Activated T-cell treated with anti-CD3 and anti-CD28 coated beads, Interleukin-2, amount 50 U/mL, for 24 hours (primary cell): ENCODE data around the gene RNU11.
"Not testable (repeated sequence)": the region's sequence is repeated elsewhere in the genome, so short reads cannot be mapped to it uniquely, and the experiment has no call there.

ENCODE experiments used
- DNase-seq: peaks from one replicate; pipeline ENCODE4 v3.0.0-alpha.2; 2020
- H3K27ac Mint-ChIP-seq: 2 replicates; pipeline ENCODE4 v1.8.0; 2020; ENCODE audit warnings: mild to moderate bottlenecking, mixed read lengths
- H3K27me3 Mint-ChIP-seq: 2 replicates; pipeline ENCODE4 v1.8.0; 2020; ENCODE audit warnings: mixed read lengths
- H3K36me3 Mint-ChIP-seq: 2 replicates; pipeline ENCODE4 v1.8.0; 2020; ENCODE audit warnings: low read depth, mixed read lengths
- H3K4me1 Mint-ChIP-seq: 2 replicates; pipeline ENCODE4 v1.8.0; 2020; ENCODE audit warnings: low read depth, mixed read lengths
- H3K4me3 Mint-ChIP-seq: 2 replicates; pipeline ENCODE4 v1.8.0; 2020; ENCODE audit warnings: mild to moderate bottlenecking, moderate library complexity, mixed read lengths
- H3K9me3 Mint-ChIP-seq: 2 replicates; pipeline ENCODE4 v1.8.0; 2020; ENCODE audit warnings: mixed read lengths

The RNU11 gene

DNA sequence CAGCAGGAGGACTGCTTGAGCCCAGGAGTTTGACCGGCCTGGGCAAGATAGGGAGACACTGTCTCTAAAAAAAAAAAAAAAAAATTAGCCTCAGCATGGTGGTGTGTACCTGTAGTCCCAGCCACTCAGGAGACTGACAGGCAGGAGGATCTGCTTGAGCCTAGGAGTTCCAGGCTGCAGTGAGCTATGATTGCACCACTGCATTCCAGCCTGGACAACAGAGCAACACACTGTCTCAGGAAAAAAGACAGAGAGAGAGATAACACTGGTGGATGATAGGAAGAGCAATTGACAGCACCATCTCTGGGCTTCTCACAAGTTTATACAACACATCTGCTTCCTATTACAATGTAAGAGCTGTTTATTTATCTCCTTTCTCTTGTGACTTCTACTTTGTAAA is 2.4 kb upstream of the RNU11 start:
- H3K27me3 Mint-ChIP-seq, result no peaks in the 10 kb centered on the region
- DNase-seq, result no peak
- peaks cover 27% of the 10 kb centered on the region for H3K36me3 Mint-ChIP-seq
- H3K4me3 Mint-ChIP-seq, result no peak overlapping the region
- H3K9me3 Mint-ChIP-seq, result no peaks in the 10 kb centered on the region
- H3K27ac Mint-ChIP-seq, result peak overlapping the region; percentile 42
- H3K4me1 Mint-ChIP-seq, result peaks cover 41% of the 10 kb centered on the region

DNA sequence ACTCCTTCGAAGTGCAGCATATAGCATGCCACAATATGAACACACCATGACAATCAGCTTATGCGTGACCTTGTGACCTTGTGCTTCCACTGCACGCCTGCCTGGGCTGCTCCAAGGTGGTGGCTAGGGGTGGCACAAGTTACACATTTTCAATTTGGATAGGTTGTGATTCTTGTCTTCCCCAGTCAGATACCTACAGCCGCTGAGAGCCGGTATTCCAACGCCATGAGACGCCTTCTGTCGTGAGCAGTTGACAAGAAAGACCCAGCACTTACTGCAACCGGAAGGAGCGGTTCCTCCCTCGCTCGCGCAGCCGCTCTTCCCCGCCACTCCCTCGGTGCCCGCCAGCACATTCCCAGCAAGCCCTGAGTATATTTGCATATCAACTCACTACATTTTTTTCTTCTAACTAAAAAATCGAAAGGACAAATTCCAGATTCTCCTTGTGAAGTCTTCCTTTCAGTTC is 359 bp upstream of the RNU11 start:
- Mint-ChIP-seq H3K27ac (peak overlapping the region; percentile 100), H3K4me1 (peaks cover 30% of the 10 kb centered on the region)

DNA sequence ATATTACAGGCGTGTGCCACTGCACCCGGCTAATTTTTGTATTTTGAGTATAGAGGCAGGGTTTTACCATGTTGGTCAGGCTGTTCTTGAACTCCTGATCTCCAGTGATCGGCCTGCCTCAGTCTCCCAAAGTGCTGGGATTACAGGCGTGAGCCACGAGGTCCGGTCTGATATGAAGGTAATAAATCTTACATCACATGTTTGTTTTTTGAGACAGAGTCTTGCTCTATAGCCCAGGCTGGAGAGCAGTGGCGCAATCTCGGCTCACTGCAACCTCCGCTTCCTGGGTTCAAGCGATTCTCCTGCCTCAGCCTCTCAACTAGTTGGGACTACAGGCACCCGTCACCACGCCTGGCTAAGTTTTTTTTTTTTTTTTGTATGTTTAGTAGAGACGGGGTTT is 4.7 kb downstream of the RNU11 start:
- H3K27me3 Mint-ChIP-seq, result not testable (repeated sequence)

More for the DNA sequence above, 359 bp upstream of the RNU11 start:
- no peaks in the 10 kb centered on the region for H3K27me3 Mint-ChIP-seq
- peak; percentile 88 for DNase-seq
- no peaks in the 10 kb centered on the region for H3K9me3 Mint-ChIP-seq
- H3K4me3 Mint-ChIP-seq, result peak overlapping the region; percentile 83
- H3K36me3 Mint-ChIP-seq, result peaks cover 13% of the 10 kb centered on the region

DNA sequence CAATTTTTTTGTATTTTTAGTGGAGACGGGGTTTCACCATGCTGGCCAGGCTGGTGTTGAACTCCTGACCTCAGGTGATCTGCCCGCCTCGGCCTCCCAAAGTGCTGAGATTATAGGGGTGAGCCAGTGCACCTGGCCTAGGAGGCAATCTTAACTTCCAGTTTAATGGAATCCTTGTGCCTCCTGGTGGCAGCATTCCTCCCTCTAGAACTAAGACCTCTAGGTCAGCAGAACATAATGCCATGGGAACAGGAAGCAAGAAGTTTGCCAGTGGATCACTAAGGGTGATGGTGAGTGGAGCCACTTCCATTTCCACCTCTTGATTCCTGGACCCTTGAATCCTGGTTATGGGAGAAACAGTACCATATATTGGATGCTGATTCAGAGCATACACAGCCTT is 5.5 kb downstream of the RNU11 start:
- H3K9me3 Mint-ChIP-seq, DNase-seq, H3K36me3 Mint-ChIP-seq, H3K27me3 Mint-ChIP-seq, H3K4me1 Mint-ChIP-seq, H3K4me3 Mint-ChIP-seq, H3K27ac Mint-ChIP-seq: not testable (repeated sequence)

More for the DNA sequence above, 4.7 kb downstream of the RNU11 start:
- H3K4me3 Mint-ChIP-seq, H3K4me1 Mint-ChIP-seq, H3K9me3 Mint-ChIP-seq, H3K27ac Mint-ChIP-seq, DNase-seq, H3K36me3 Mint-ChIP-seq: not testable (repeated sequence)

DNA sequence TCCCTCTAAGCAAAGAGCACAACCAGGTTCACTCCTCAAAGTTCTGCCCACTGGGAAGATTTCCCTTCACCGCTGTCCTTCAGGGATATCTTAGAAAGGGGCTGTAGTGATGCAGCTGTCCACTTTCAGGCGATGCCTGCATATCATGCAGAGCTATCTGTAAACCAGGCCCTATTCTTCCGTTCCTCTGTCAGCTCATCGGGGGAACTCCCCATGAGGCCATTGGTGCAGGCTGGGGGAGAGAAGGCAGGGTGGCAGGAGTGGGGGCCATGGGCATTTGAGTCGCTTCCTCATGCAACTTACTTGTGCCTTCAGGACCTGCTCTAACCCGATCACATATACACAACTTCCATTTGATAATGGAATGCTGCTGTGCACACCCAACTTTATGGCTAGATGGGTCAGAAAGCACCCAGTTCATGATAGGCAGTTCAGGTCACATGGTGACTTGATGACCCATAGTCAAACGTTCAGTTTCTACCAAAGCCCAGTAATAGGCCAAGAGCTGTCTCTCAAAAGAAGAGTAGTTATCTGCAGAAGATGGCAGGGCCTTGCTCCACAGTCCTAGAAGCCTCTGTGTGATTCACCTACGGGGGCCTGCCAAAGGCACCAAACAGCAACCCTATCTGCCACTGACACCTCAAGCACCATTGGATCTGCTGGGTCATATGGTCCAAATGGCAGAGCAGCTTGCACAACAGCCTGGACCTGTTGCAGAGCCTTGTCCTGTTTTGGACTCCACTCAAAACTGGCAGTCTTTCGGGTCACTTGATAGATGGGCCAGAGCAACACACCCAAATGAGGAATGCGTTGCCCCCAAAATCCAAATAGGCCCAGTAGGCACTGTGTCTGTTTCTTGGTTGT is 7.3 kb downstream of the RNU11 start:
- H3K4me1 Mint-ChIP-seq, H3K36me3 Mint-ChIP-seq, H3K27ac Mint-ChIP-seq, H3K4me3 Mint-ChIP-seq, DNase-seq, H3K9me3 Mint-ChIP-seq, H3K27me3 Mint-ChIP-seq: not testable (repeated sequence)

DNA sequence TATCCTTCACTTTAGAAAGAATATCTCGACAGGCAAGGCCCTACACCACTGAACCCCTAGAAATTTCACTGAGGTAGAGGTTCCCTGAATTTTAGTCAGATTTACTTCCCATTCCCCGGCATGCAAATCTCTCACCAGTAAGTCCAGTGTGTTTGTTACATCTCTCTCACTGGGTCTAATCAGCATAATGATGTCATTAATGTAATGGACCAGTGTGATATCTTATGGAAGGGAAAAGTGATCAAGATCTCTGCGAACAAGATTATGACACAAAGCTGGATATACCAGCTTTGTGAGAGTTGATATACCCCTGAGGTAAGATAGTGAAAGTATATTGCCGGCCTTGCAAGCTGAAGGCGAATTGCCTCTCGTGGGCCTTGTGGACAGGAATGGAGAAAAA is 7.9 kb downstream of the RNU11 start:
- H3K27ac Mint-ChIP-seq, result no peak overlapping the region

DNA sequence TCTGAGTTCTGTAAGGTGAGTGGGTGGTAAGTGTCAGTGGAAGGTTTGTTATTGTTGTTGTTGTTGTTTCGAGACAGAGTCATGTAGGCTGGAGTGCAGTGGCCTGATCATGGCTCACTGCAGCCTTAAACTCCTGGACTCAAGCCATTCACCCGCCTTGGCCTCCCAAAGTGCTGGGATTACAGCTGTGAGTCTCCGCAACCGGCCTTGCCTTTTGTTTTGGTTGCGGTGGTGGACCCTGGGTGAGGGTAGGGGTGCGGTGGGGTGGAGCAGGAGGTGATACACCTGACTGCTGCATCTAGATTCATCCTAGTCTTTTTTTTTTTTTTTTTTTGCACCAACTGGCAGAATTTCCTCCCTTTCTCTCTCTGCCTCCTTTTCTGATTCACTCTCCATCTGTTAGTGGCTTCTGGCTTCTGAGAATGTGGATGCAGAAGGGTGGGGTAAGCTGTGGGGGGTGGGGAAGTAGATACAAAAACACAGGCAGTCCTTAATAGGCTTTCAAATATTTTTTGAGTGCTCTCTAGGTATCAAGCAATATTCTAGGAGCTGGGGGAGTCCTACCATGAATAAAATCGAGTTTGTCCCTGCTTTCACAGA is 15.6 kb downstream of the RNU11 start:
- no peak overlapping the region for H3K4me3 Mint-ChIP-seq
- no peak for DNase-seq
- H3K27ac Mint-ChIP-seq, result no peak overlapping the region
- peaks cover 5% of the 10 kb centered on the region for H3K36me3 Mint-ChIP-seq
- H3K4me1 Mint-ChIP-seq, result peaks cover 16% of the 10 kb centered on the region
- no peaks in the 10 kb centered on the region for H3K27me3 Mint-ChIP-seq
- H3K9me3 Mint-ChIP-seq, result no peaks in the 10 kb centered on the region

More for the DNA sequence above, 7.9 kb downstream of the RNU11 start:
- no peaks in the 10 kb centered on the region for H3K9me3 Mint-ChIP-seq
- no peak overlapping the region for H3K4me3 Mint-ChIP-seq
- no peak for DNase-seq
- H3K4me1 Mint-ChIP-seq, result no peaks in the 10 kb centered on the region
- H3K27me3 Mint-ChIP-seq, result no peaks in the 10 kb centered on the region
- H3K36me3 Mint-ChIP-seq, result no peaks in the 10 kb centered on the region

DNA sequence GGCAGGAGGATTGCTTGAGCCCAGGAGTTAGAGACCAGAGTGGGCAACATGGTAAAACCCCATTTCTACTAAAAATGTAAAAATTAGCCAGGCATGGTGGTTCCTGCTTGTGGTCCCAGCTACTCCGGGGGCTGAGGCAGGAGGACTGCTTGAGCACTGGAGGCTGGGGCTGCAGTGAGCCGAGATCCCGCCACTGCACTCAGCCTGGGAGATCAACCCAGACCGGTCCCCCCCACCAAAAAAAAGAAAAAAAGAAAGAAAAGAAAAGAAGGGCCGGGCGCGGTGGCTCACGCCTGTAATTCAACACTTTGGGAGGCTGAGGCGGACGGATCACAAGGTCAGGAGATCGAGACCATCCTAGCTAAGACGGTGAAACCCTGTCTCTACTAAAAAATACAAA is 18.4 kb downstream of the RNU11 start:
- DNase-seq, result no peak
- Mint-ChIP-seq H3K4me1 (peaks cover 22% of the 10 kb centered on the region), H3K9me3 (no peaks in the 10 kb centered on the region), H3K27me3 (no peaks in the 10 kb centered on the region), H3K4me3 (no peak overlapping the region), H3K27ac (peak overlapping the region; percentile 61), H3K36me3 (peaks cover 12% of the 10 kb centered on the region)

DNA sequence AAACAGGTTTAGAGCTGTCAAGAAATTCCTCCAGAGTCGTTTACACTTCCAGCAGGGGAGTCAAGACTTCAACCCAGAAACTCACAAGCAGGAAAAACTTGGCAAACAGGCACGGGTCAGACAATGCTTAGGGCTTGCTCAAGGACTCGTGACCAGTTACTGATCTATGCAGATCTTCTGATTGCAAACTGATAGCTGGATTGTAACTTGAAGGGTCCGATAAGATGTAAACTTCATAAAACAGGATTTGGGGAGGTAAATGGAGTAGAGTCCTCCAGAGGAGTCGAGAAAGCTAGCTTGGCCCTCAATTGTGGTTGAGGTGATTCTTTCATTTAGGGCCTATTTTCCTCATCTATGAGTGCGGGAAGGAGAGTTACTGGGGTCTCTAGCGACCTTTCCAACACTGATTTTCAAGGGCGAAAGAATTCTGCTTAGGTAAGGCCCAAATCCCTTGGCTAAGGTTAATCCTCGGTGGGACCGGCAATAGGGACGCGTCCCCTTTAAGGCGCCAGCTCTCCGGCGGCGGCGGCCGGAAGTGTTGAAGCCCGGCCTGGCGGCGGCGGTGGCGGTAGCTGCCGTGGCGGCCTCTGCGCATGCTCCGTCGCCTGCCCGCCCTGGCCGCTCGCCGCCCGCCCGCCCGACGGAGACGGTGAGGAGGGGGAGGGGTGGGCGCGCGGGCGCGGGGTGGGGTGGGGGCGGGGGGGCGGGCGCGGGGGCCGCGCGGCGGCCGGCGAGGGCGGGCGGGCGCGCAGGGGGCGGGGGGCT is 20.0 kb downstream of the RNU11 start, which contains the start of gene GMEB1:
Gene GMEB1, plus strand, starts transcription at position 594 of the 765 bp plus-strand sequence. CDS start 14,829 bp downstream, outside the sequence.
- Mint-ChIP-seq H3K36me3 (peaks cover 15% of the 10 kb centered on the region), H3K9me3 (no peaks in the 10 kb centered on the region), H3K27ac (peak within 1 kb of the TSS; percentile 98), H3K4me1 (peaks cover 23% of the 10 kb centered on the region), H3K4me3 (peak within 1 kb of the TSS; percentile 96), H3K27me3 (no peaks in the 10 kb centered on the region)
- DNase-seq, result peak; percentile 88

DNA sequence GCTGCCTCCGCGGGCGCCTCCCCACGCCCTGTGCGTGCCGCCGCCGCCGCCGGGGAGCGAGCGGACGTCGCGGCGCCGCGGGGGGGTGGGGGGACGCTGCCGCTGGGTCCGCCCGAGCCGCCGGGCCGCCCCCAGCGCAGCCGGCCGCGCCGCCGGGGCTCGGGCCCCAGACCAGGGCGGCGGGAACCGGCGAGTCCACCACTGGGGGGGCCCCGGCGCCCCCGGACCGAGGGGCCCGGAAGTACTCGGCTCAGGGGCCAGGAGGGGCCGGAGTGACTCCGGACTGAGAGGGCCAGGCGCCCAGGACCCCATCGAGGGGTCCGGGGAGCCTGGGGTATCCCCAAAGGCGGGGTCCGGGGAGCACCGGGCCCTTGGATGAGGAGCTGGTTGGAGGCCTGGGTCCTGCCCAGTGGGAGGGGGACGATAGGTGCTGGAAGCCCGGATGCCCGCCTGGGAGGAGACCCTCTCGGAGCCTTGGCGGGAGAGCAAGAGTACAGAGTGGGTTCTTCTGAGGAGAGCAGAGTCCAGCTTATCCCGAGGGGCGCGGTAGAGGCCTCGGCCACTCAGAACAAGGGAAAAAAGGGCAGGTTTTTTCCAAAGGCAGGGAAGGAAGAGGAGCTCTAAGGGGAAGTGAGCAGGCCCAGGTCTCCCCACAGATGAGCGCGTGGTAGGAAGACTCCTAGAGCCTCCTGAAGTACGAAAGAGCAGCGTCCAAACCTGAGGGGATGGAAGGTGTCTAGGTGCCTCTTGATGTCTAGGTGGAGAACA is 20.7 kb downstream of the RNU11 start:
- H3K9me3 Mint-ChIP-seq, result no peaks in the 10 kb centered on the region
- no peaks in the 10 kb centered on the region for H3K27me3 Mint-ChIP-seq
- peak; percentile 83 for DNase-seq
- H3K27ac Mint-ChIP-seq, result peak overlapping the region; percentile 98
- peaks cover 16% of the 10 kb centered on the region for H3K36me3 Mint-ChIP-seq
- peak overlapping the region; percentile 96 for H3K4me3 Mint-ChIP-seq
- peaks cover 21% of the 10 kb centered on the region for H3K4me1 Mint-ChIP-seq

DNA sequence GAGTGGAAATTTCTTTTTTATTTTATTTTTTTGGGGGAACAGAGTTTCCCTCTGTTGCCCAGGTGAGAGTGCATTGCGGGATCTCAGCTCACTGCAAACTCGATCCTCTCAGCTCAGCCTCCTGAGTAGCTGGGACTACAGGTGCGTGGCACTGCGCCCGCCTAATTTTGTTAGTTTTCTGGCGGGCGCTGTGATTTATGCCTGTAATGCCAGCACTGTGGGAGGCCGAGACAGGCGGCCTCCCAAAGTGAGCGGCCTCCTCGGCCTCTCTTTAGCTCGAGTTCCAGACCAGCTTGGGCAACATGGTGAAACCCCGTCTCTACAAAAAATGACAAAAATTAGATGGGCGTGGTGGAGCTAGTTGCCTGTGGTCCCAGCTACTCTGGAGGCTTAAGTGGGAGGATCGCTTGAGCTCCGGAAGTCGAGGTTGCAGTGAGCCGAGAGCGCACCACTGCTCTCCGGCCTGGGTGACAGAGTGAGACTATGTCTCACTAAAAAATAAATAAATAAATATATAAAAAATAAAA is 22.9 kb downstream of the RNU11 start:
- no peaks in the 10 kb centered on the region for H3K9me3 Mint-ChIP-seq
- no peak overlapping the region for H3K4me3 Mint-ChIP-seq
- H3K36me3 Mint-ChIP-seq, result peaks cover 22% of the 10 kb centered on the region
- no peak for DNase-seq
- no peak overlapping the region for H3K27ac Mint-ChIP-seq
- peaks cover 16% of the 10 kb centered on the region for H3K4me1 Mint-ChIP-seq
- H3K27me3 Mint-ChIP-seq, result no peaks in the 10 kb centered on the region

DNA sequence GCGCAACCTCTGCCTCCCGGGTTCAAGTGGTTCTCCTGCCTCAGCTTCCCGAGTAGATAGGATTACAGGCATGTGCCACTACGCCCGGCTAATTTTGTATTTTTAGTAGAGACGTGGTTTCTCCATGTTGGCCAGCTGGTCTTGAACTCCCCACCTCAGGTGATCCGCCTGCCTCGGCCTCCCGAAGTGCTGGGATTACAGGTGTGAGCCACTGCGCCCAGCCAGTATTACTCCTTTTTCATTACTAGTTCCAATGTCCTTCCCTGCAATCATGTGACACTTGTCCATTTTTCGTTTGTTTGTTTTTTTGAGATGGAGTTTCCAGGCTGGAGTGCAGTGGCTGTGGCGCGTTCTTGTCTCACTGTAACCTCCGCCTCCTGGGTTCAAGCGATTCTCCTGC is 24.6 kb downstream of the RNU11 start:
- not testable (repeated sequence) for H3K4me3 Mint-ChIP-seq, H3K27ac Mint-ChIP-seq, DNase-seq, H3K27me3 Mint-ChIP-seq, H3K9me3 Mint-ChIP-seq
- Mint-ChIP-seq H3K4me1 (peaks cover 14% of the 10 kb centered on the region), H3K36me3 (peaks cover 22% of the 10 kb centered on the region)

DNA sequence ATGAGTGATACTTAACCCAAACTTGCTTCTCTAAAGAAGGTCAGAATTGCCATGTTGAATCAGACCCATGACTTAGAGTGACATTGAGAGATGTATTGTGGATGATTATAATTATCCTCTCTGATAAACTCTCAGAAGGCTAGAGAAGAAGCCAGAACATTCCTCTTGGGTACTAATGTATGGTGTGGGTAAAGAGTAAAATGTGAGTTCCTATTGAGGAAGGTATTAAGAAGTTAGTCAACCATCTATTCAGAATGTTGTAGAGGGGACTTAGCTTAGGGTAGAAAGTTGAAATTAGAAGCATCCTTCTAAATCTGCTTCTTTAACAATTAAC is 27.5 kb downstream of the RNU11 start:
- Mint-ChIP-seq H3K9me3 (no peaks in the 10 kb centered on the region), H3K27me3 (no peaks in the 10 kb centered on the region), H3K4me1 (peaks cover 8% of the 10 kb centered on the region), H3K4me3 (no peak overlapping the region), H3K27ac (no peak overlapping the region), H3K36me3 (peaks cover 14% of the 10 kb centered on the region)
- no peak for DNase-seq

DNA sequence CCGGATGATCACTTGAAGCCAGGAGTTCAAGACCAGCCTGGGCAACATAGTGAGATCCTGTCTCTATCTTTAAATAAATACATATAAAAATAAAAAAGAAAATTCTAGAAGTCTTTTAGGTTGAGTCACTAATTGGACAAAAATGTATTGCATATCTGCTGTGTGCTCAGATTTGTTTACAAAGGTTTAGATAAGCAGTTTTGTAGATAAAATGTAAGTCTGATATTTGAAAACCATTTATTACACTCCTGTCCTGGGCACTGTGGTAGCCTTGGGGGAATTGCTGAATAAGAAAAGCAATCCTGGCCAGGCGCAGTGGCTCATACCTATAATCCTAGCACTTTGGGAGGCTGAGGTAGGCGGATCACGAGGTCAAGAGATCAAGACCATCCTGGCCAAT is 31.8 kb downstream of the RNU11 start:
- Mint-ChIP-seq H3K4me3 (no peak overlapping the region), H3K27ac (no peak overlapping the region), H3K27me3 (no peaks in the 10 kb centered on the region), H3K4me1 (peaks cover 7% of the 10 kb centered on the region), H3K9me3 (no peaks in the 10 kb centered on the region), H3K36me3 (peaks cover 49% of the 10 kb centered on the region)
- DNase-seq, result no peak
